ENCODE measurements around the gene UBE2R2. TPM values are rescaled to one million over a fixed set of nuclear protein-coding genes. Genes with fewer than 3 reads are reported as not detected.
"Not testable (repeated sequence)": the region's sequence is repeated elsewhere in the genome, so short reads cannot be mapped to it uniquely, and the experiment has no call there.

UBE2R2 gene
- total RNA-seq, 1 donor from 2014 or later: 18.3 TPM

DNA sequence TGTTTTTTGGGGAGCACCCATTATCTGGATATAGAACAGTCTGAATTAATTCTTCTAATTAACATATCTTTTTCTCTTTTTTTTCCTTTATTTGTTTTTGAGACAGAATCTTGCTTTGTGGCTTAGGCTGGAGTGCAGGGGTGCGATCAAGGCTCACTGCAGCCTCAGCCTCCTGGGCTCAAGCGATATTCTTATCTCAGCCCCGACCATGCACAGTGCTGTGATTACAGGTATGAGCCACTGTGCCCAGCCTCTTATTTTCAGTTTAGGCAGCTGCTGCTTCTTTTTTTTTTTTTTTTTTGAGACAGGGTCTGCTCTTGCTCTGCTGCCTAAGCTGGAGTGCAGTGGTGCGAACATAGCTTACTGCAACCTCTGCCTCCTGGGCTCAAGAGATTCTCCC lies 20.2 kb downstream of the UBE2R2 start:
- Histone ChIP-seq H3K27me3 (ENCODE audit: control insufficient read depth in 3 of 3, insufficient read depth in 3 of 3, low read length in 3 of 3) (no peaks in the 10 kb centered on the region), H3K9me3 (ENCODE audit: control insufficient read depth in 3 of 3, low read length in 3 of 3) (no peaks in the 10 kb centered on the region), H3K27ac (ENCODE audit: low read depth, low read length) (no peak overlapping the region), H3K4me3 (ENCODE audit: low read length in 3 of 3) (no peak overlapping the region), H3K36me3 (ENCODE audit: control insufficient read depth in 3 of 3, insufficient read depth in 3 of 3, low read length in 3 of 3) (no peaks in the 10 kb centered on the region), H3K9ac (ENCODE audit: low read depth in 1 of 3, low read length in 3 of 3) (no peak overlapping the region), H3K4me1 (ENCODE audit: control insufficient read depth in 3 of 3, insufficient read depth in 3 of 3, low read length in 3 of 3) (peaks cover 8 to 28% (median 21%) of the 10 kb centered on the region in 3 donors)

DNA sequence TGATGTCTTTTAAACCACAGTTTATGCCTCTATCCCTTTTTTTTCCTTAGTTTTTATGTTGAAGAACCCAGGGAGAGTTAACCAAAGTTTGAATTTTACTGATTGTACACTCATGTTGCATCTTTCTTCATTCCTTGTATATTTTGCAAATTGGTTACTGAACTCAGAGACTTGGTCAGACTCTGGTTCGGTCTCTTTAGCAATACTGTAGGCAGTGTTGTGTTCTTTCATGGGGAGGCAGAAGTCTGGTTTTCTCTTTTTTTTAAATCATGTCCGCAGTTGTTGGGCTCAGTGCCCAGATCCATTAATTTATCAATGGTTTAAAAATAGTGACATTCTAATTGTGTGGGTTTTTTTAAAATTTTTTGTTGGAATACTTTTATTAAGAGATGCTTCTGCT lies 23.4 kb downstream of the UBE2R2 start:
- no peaks in the 10 kb centered on the region for H3K36me3 ChIP-seq (ENCODE audit: control insufficient read depth in 3 of 3, insufficient read depth in 3 of 3, low read length in 3 of 3)
- no peak overlapping the region for H3K4me3 ChIP-seq (ENCODE audit: low read length in 3 of 3)
- H3K27me3 ChIP-seq (ENCODE audit: control insufficient read depth in 3 of 3, insufficient read depth in 3 of 3, low read length in 3 of 3): no peaks in the 10 kb centered on the region
- no peaks in the 10 kb centered on the region for H3K9me3 ChIP-seq (ENCODE audit: control insufficient read depth in 3 of 3, low read length in 3 of 3)
- no peak overlapping the region for H3K27ac ChIP-seq (ENCODE audit: low read depth, low read length)
- no peak overlapping the region for H3K9ac ChIP-seq (ENCODE audit: low read depth in 1 of 3, low read length in 3 of 3)
- H3K4me1 ChIP-seq (ENCODE audit: control insufficient read depth in 3 of 3, insufficient read depth in 3 of 3, low read length in 3 of 3): peaks cover 16 to 33% (median 29%) of the 10 kb centered on the region in 3 donors

DNA sequence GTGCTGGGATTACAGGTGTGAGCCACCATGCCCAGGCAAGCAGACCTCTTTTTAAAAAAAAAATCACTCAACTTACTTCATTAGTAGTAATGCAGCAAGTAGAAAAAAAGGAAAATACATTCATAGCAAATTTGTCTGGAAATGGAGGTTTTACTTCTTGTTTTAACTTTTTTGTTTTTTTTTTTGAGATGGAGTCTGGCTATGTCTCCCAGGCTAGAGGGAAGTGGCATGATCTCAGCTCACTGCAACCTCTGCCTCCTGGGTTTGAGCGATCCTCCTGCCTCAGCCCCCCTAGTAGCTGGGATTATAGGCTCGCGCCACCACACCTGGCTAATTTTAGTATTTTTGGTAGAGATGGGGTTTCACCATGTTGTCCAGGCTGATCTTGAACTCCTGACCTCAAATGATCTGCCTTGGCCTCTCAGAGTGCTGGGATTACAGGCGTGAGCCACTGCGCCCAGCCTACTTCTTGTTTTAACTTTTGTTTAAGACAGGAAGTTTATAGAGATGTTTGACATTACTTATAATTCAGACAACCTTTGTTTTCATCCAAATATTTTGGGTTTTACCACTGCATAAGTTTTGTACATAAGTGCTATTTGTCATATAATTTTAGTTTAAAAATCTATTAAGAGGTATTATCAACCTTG lies 26.5 kb downstream of the UBE2R2 start:
- Histone ChIP-seq H3K27me3 (ENCODE audit: control insufficient read depth in 3 of 3, insufficient read depth in 3 of 3, low read length in 3 of 3) (no peaks in the 10 kb centered on the region), H3K4me1 (ENCODE audit: control insufficient read depth in 3 of 3, insufficient read depth in 3 of 3, low read length in 3 of 3) (peaks cover 15 to 25% (median 19%) of the 10 kb centered on the region in 3 donors), H3K36me3 (ENCODE audit: control insufficient read depth in 3 of 3, insufficient read depth in 3 of 3, low read length in 3 of 3) (no peaks in the 10 kb centered on the region), H3K9me3 (ENCODE audit: control insufficient read depth in 3 of 3, low read length in 3 of 3) (no peaks in the 10 kb centered on the region), H3K4me3 (ENCODE audit: low read length in 3 of 3) (no peak overlapping the region), H3K9ac (ENCODE audit: low read depth in 1 of 3, low read length in 3 of 3) (peak overlapping the region in 1 of 3 donors; percentile 16), H3K27ac (ENCODE audit: low read depth, low read length) (peak overlapping the region; percentile 46)

DNA sequence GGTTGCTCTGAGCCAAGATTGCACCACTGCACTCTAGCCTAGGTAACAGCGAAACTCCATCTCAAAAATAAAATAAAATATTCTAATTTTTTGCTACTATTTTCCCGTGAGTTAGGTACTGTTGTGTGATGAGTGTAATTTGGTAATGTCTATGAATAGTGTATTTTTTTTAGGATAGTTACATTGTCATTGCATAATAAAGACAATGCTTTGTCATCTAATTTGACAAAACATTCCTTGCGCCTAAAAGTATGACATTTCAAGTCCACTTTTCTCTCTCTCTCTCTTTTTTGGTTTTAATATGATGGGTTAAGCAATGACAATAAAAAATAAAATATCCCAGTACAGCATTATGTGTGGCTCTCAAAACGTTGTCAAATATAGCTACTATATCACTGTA lies 29.3 kb downstream of the UBE2R2 start:
- Histone ChIP-seq H3K9me3 (ENCODE audit: control insufficient read depth in 3 of 3, low read length in 3 of 3) (no peaks in the 10 kb centered on the region), H3K27ac (ENCODE audit: low read depth, low read length) (no peak overlapping the region), H3K4me1 (ENCODE audit: control insufficient read depth in 3 of 3, insufficient read depth in 3 of 3, low read length in 3 of 3) (peaks cover 24 to 28% (median 27%) of the 10 kb centered on the region in 3 donors), H3K9ac (ENCODE audit: low read depth in 1 of 3, low read length in 3 of 3) (no peak overlapping the region), H3K4me3 (ENCODE audit: low read length in 3 of 3) (no peak overlapping the region), H3K36me3 (ENCODE audit: control insufficient read depth in 3 of 3, insufficient read depth in 3 of 3, low read length in 3 of 3) (no peaks in the 10 kb centered on the region), H3K27me3 (ENCODE audit: control insufficient read depth in 3 of 3, insufficient read depth in 3 of 3, low read length in 3 of 3) (no peaks in the 10 kb centered on the region)

GRCh38 chr9:33847894-33848205 lies 30.9 kb downstream of the UBE2R2 start:
- H3K4me3 ChIP-seq (ENCODE audit: low read length in 3 of 3); H3K27ac ChIP-seq (ENCODE audit: low read depth, low read length); H3K36me3 ChIP-seq (ENCODE audit: control insufficient read depth in 3 of 3, insufficient read depth in 3 of 3, low read length in 3 of 3); H3K9ac ChIP-seq (ENCODE audit: low read depth in 1 of 3, low read length in 3 of 3); H3K9me3 ChIP-seq (ENCODE audit: control insufficient read depth in 3 of 3, low read length in 3 of 3); H3K27me3 ChIP-seq (ENCODE audit: control insufficient read depth in 3 of 3, insufficient read depth in 3 of 3, low read length in 3 of 3): not testable (repeated sequence)
- peaks cover 24 to 37% (median 32%) of the 10 kb centered on the region in 3 donors for H3K4me1 ChIP-seq (ENCODE audit: control insufficient read depth in 3 of 3, insufficient read depth in 3 of 3, low read length in 3 of 3)

DNA sequence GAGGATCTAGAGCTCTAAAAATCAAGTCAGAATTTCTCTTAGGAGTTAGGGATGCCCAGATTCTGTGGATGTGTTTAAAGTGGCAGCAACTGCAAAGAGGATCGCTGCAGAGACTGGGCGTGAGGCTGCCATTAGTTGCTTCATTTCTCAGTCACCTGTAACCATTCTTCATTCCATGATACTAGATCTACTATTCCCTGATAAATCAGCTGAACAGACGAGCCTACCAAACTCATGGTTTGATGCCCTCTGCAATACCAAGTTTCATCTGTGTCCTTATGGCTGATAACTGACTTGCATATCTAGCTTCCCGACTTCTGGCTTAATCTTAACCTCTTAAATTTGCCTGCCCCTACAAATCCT lies 33.3 kb downstream of the UBE2R2 start:
- Histone ChIP-seq H3K4me3 (ENCODE audit: low read length in 3 of 3) (no peak overlapping the region), H3K9me3 (ENCODE audit: control insufficient read depth in 3 of 3, low read length in 3 of 3) (no peaks in the 10 kb centered on the region), H3K27me3 (ENCODE audit: control insufficient read depth in 3 of 3, insufficient read depth in 3 of 3, low read length in 3 of 3) (no peaks in the 10 kb centered on the region), H3K9ac (ENCODE audit: low read depth in 1 of 3, low read length in 3 of 3) (no peak overlapping the region), H3K36me3 (ENCODE audit: control insufficient read depth in 3 of 3, insufficient read depth in 3 of 3, low read length in 3 of 3) (no peaks in the 10 kb centered on the region), H3K27ac (ENCODE audit: low read depth, low read length) (peak overlapping the region; percentile 10), H3K4me1 (ENCODE audit: control insufficient read depth in 3 of 3, insufficient read depth in 3 of 3, low read length in 3 of 3) (peaks cover 21 to 31% (median 31%) of the 10 kb centered on the region in 3 donors)

GRCh38 chr9:33850677-33851076 lies 33.7 kb downstream of the UBE2R2 start:
- Histone ChIP-seq H3K27ac (ENCODE audit: low read depth, low read length) (no peak overlapping the region), H3K27me3 (ENCODE audit: control insufficient read depth in 3 of 3, insufficient read depth in 3 of 3, low read length in 3 of 3) (no peaks in the 10 kb centered on the region), H3K9ac (ENCODE audit: low read depth in 1 of 3, low read length in 3 of 3) (no peak overlapping the region), H3K4me1 (ENCODE audit: control insufficient read depth in 3 of 3, insufficient read depth in 3 of 3, low read length in 3 of 3) (peaks cover 21 to 31% (median 31%) of the 10 kb centered on the region in 3 donors), H3K9me3 (ENCODE audit: control insufficient read depth in 3 of 3, low read length in 3 of 3) (no peaks in the 10 kb centered on the region), H3K36me3 (ENCODE audit: control insufficient read depth in 3 of 3, insufficient read depth in 3 of 3, low read length in 3 of 3) (no peaks in the 10 kb centered on the region), H3K4me3 (ENCODE audit: low read length in 3 of 3) (no peak overlapping the region)

DNA sequence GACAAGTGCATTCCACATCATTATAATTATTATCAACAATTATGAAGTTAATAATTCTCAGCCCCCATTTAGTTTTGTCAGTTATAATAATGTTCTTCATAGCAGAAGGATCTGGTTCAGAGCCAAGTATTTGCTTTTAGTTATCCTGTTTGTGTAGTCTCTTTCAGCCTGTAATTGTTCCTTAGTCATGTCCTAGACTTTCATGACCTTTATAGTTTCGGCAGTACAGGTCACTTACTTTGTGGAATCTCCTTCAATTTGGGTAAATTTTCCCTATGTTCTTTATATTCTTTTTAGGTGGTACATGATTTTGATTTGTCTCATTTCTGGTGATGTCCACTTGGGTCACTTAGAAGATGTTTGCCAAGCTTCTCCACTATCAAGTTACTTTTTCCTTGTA lies 34.3 kb downstream of the UBE2R2 start:
- no peak overlapping the region for H3K4me3 ChIP-seq (ENCODE audit: low read length in 3 of 3)
- H3K27me3 ChIP-seq (ENCODE audit: control insufficient read depth in 3 of 3, insufficient read depth in 3 of 3, low read length in 3 of 3): no peaks in the 10 kb centered on the region
- no peaks in the 10 kb centered on the region for H3K9me3 ChIP-seq (ENCODE audit: control insufficient read depth in 3 of 3, low read length in 3 of 3)
- H3K9ac ChIP-seq (ENCODE audit: low read depth in 1 of 3, low read length in 3 of 3): no peak overlapping the region
- H3K4me1 ChIP-seq (ENCODE audit: control insufficient read depth in 3 of 3, insufficient read depth in 3 of 3, low read length in 3 of 3): peaks cover 21 to 31% (median 31%) of the 10 kb centered on the region in 3 donors
- no peak overlapping the region for H3K27ac ChIP-seq (ENCODE audit: low read depth, low read length)
- H3K36me3 ChIP-seq (ENCODE audit: control insufficient read depth in 3 of 3, insufficient read depth in 3 of 3, low read length in 3 of 3): no peaks in the 10 kb centered on the region

- no peak overlapping the region for H3K27ac ChIP-seq (ENCODE audit: low read depth, low read length)
Observed at GRCh38 chr9:33852216-33852826, 35.4 kb downstream of the UBE2R2 start.

GRCh38 chr9:33856247-33856646 lies 39.3 kb downstream of the UBE2R2 start:
- no peaks in the 10 kb centered on the region for H3K36me3 ChIP-seq (ENCODE audit: control insufficient read depth in 3 of 3, insufficient read depth in 3 of 3, low read length in 3 of 3)
- H3K4me1 ChIP-seq (ENCODE audit: control insufficient read depth in 3 of 3, insufficient read depth in 3 of 3, low read length in 3 of 3): peaks cover 10 to 18% (median 14%) of the 10 kb centered on the region in 3 donors
- no peaks in the 10 kb centered on the region for H3K27me3 ChIP-seq (ENCODE audit: control insufficient read depth in 3 of 3, insufficient read depth in 3 of 3, low read length in 3 of 3)
- H3K27ac ChIP-seq (ENCODE audit: low read depth, low read length): no peak overlapping the region
- no peak overlapping the region for H3K4me3 ChIP-seq (ENCODE audit: low read length in 3 of 3)
- no peaks in the 10 kb centered on the region for H3K9me3 ChIP-seq (ENCODE audit: control insufficient read depth in 3 of 3, low read length in 3 of 3)
- H3K9ac ChIP-seq (ENCODE audit: low read depth in 1 of 3, low read length in 3 of 3): no peak overlapping the region

More at GRCh38 chr9:33852216-33852826, 35.4 kb downstream of the UBE2R2 start:
- H3K36me3 ChIP-seq (ENCODE audit: control insufficient read depth in 3 of 3, insufficient read depth in 3 of 3, low read length in 3 of 3): no peaks in the 10 kb centered on the region
- H3K4me3 ChIP-seq (ENCODE audit: low read length in 3 of 3): no peak overlapping the region
- H3K4me1 ChIP-seq (ENCODE audit: control insufficient read depth in 3 of 3, insufficient read depth in 3 of 3, low read length in 3 of 3): peaks cover 19 to 31% (median 30%) of the 10 kb centered on the region in 3 donors
- no peaks in the 10 kb centered on the region for H3K27me3 ChIP-seq (ENCODE audit: control insufficient read depth in 3 of 3, insufficient read depth in 3 of 3, low read length in 3 of 3)
- H3K9me3 ChIP-seq (ENCODE audit: control insufficient read depth in 3 of 3, low read length in 3 of 3): no peaks in the 10 kb centered on the region
- peak overlapping the region in 2 of 3 donors; percentile 20 to 58 for H3K9ac ChIP-seq (ENCODE audit: low read depth in 1 of 3, low read length in 3 of 3)
